Measurements from ENCODE around the gene ITGB4.

- TF ChIP-seq REST (IDR thresholded peaks at IDR 0.05; ENCODE audit: insufficient replicate concordance, low read depth) (no peak), CTCF (IDR thresholded peaks at IDR 0.05; ENCODE audit: insufficient read depth, low read length) (no peak), POLR2AphosphoS5 (IDR thresholded peaks at IDR 0.05; ENCODE audit: low read depth) (no peak), GABPA (IDR thresholded peaks at IDR 0.05; ENCODE audit: low read depth) (no peak), SPI1 (IDR thresholded peaks at IDR 0.05; ENCODE audit: borderline replicate concordance, low read depth) (no peak)
Measured at GRCh38 chr17:75736173-75736835, 15.0 kb downstream of the ITGB4 start.

Data from HL-60 (cell line).